GM21423 (cell line): ENCODE measurements around the gene CBX7.
A peak's percentile ranks its signal among the peaks of the same experiment; 100 is the strongest.

Source experiments
- ATAC-seq: cut with Tn5 transposase; IDR thresholded peaks from one replicate; pipeline ENCODE4 v1.9.1; 2021; ENCODE audit warnings: mild to moderate bottlenecking, moderate library complexity; ENCODE audit not compliant: unreplicated experiment

Gene CBX7

DNA sequence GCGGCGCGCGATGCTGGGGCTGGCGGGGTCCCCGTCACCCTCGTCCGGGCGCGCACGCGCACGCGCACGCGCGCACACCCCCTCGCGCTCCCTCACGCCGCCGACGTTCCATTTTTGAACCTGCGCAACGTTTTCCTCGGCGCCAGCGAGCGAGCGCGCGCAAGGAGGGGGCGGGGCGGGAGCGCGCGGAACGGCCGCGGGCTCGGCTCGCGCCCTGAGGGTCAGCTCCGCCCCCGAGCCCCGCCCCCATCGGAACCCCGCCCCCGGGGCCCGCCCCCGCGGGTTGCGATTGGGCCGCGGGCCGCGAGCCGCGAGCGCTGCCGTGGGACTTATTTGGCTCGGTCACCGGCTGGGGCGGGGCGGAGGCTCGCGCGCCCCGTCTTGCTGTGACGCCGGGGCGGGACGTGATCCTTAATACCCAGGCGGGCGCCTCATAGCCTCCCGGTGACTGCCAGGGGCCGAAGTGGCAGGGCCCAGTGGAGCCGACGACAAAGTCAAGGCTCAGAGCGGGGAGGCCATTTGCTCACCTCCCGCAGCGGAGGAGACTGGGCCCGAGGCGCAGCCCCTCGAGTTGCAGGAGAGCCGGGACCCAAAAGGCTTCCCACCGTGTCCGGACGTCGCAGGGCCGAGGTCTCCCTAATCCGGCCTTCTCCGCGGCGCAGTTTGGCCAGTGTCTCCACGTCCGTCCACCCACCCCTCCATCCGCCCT lies at the start of gene CBX7:
TSS of gene CBX7 (minus strand) at position 170 of the 709 bp plus-strand sequence. CDS start 236 bp downstream, outside the sequence.
- peak; percentile 73 for ATAC-seq

DNA sequence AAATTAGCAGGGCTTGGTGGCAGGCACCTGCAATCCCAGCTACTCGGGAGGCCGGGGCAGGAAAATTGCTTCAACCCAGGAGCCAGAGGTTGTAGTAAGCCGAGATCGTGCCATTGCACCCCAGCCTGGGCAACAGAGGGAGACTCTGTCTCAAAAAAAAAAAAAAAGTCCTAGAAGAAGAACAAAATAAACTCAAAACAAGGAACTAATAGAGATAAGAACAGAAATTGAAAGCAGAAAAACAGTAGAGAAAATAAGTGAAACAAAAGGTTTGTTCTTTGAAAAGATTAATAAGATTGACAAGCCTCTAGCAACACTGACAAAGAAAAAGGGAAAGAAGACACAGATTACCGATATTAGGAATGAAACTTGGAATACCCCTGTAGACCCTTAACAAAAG lies 45.1 kb upstream of the CBX7 start:
- no peak for ATAC-seq

DNA sequence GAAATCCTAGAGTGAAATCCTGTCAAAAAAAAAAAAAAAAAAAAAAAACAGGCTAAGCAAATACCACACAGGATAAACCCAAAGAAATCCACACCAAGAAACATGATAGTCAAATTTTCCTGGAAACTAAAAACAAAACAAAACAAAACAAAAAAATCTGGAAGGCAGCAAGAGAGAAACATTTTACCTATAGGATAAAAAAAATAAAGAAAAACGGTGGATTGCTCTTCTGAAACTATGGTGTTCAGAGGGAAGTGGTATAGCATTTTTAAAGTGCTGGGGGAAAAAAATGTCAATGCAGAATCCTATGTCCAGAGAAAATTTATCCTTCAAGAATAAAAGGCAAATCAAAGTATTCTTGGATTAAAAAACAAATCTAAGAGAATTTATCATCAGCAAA lies 41.6 kb upstream of the CBX7 start:
- ATAC-seq, result no peak

DNA sequence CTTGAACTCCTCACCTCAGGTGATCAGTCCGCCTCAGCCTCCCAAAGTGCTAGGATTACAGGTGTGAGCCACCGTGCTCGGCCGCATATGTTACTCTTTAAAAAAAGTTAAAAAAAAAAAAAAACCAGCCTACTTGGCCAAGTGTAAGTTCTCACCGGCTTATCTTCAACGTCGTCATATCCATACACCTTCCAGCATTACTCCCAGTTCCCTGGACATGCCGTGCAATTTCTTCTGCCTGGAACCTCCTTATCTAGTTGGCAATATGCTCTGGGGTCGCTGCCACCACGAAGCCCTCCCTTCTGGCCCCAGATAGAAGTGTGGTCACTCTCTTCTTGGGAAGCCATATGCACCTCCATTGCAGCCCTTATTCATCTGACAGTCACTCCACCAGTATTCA lies 36.3 kb upstream of the CBX7 start:
- no peak for ATAC-seq

DNA sequence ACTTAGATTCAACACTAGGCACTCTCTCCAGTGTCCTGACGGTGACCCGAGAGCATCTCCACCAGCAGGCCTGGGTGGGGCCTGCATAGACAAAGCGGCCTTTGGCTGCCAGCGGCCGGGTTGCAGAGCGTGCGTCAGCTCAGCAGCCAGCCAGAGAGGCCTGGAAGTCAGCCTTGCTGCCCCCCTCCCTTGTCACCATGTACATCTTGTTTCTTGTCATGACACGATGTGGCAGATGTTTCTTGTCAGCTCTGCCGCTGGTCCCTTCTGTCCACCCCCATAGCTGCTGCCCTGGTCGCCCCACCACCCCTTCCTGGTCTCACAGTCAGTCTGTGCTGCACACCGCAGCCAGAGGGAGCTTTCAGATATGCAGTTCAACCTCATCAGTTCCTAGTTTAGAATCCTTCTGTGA lies 33.1 kb upstream of the CBX7 start:
- ATAC-seq, result no peak

DNA sequence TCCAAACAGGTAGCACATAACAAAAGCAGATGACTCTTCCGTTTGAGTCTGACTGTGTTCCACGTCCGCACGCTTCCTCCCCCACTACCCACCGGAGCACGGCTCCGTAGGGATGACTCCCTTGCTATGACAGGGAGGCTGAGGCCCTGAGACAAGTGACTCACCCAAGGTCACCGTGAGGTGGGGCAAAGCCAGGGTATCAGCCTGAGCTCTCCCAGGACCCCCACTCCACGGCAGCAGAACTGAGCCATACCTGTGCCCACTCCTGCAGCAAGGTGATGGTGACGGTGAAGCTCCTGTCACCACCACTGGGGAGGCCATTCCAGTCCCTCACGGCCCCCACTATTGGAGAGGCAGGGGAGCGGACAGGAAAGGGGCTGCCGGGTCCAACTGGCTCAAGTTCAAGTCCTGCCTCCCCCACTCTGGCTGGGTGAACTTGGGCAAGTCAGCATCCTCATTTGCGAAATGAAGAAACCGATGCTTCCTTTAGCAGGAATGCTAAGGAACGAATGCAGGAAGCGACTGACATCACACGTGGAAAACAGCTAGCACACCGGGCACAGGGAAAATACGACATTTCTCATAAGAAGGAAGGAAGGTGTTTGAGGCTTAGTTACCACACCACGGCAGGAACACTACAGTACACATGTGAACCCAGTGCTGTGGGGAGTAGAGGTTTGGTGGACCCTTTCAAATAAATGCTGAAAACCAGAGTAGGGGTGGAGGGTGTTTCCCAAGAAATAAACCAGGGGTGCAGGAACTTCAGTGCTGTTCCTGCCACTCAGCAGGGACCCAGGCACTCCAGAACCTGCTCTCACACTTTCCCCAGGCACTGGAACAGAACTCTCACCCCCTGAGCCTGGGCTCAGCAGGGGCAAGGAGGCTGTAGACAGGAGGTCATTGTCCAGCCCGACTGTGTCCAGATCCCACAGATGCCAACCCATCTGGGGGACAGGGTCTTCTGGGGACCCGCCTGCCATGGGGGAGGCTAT lies 32.4 kb upstream of the CBX7 start:
- no peak for ATAC-seq

DNA sequence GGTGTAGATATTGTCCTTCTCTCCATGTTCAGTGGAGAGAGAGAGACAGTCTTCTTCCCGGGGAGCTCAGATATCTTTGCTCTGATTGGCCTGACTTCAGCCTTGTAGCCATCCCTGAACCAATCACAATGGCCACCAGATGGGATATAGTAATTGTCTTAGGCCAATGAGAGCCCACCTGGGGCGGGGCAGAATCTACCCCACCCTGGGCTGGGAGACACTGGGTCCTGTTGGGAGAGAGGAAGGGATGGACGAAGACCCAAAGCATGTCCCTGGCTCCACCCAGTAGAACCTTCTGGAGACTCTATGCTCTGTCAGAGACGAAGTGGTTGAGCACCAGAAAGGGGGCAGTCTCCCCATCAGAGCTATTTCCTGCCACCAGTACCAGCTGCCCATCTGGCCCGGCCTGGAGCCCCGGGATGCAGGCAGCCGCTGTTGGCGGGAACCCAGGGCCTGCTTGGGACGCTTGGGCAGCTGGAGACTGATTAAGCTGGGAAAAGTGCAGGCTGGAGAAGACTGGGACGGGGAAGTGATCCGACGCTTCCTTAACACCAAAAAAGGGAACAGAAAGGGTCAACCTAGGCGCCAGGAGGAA lies 31.6 kb upstream of the CBX7 start:
- no peak for ATAC-seq

DNA sequence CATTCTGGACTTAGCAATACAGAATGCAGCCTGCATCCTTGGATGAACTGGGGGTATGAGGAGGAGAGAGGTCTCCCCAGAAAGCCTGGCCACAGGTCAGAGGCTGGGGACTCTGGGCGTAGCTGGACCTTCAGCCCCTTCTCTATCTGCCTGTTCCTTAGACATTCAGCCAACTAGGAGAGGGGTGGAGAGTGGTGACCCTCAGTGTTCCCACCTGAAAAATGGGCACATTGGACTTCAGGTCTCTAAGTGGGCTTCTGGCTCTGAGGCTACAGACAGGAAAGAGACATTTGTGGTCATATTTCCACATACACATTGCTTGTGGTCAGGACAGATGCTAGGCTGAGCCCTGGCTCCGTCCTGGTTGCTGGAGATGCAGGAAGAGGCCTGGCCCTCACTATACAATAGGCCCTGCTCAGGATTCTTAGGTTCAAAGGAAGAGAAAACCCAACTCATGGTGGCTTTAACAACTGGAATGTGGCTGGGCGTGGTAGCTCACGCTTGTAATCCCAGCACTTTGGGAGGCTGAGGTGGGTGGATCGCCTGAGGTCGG lies 30.1 kb upstream of the CBX7 start:
- no peak for ATAC-seq

DNA sequence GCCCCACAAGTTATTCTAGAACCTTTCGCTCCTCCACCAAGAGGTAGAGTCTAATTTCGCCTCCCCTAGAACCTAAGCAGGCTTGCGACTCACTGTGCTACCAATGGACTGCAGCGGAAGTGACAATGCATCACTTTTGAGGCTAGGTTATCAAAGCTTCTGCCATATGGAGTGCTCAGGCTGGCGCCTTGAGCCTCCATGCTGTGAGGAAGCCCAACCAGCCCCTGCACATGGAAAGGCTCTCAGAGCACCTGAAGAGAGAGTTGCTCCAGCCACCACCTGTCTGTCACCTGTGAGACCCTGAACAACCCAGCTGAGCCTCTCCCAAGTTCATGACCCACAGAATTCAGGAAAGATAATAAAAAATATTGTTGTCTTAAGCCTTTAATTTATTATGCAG lies 29.3 kb upstream of the CBX7 start:
- ATAC-seq, result no peak

DNA sequence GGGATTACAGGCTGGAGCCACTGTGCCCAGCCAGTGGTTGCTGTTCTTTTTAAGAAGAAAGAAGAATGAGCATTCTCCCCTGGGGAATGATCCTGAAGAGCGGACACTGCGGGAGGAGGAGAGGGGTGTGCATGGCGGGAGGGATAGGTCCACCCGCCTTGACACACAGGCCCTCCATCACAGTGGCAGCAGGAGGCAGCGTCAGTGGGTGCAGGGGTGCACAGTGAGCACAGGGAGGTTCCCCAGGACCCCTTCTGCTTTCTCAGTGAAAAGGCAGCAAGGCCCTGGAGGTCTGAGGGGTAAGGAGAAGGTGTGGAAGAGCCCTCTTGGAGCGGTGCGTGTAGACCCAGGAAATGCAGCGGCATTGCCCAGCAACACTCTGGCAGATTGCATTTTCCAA lies 28.9 kb upstream of the CBX7 start:
- ATAC-seq, result no peak

DNA sequence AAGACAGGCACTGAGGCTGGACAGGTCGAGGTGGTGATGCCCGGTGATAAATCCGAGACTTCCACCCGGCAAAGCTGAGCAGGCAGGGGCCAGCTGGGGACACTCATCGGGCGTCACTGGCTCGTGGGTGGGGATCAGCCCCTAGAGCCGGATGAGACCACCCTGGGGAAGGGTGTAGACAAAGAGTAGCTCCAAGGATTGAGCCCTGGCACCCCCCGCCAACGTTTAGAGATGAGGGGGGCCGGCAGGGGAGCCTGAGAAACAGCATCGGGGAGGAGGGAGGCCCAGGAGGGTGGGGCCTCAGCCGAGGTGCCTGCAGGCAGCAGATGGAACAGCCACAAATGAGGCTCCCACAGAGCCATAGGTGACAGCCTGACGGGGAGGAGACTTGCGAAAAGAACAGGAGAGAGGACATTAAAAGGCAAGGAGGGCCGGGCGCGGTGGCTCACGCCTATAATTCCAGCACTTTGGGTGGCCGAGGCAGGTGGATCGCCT lies 27.4 kb upstream of the CBX7 start:
- no peak for ATAC-seq

DNA sequence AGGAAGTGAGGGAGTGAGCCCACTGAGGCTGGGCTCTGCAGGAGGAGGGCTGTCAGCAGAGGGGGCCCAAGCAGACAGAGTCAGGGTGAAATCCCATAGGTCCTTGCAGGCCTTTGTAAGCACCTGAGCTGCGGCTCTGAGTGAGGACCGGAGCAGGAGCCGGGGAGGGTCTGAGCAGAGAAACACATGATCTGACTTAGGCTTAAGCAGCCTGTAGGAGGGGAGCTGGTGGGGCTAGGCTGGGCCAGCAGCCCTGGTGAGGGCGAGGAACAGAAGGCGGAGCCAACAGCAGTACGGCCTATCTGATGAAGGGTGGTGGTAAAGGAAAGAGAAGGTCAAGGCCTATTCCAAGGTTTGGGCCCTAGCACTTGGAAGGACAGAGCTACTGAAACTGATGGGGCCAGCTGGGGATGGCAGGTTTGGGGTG lies 26.9 kb upstream of the CBX7 start:
- ATAC-seq, result no peak

DNA sequence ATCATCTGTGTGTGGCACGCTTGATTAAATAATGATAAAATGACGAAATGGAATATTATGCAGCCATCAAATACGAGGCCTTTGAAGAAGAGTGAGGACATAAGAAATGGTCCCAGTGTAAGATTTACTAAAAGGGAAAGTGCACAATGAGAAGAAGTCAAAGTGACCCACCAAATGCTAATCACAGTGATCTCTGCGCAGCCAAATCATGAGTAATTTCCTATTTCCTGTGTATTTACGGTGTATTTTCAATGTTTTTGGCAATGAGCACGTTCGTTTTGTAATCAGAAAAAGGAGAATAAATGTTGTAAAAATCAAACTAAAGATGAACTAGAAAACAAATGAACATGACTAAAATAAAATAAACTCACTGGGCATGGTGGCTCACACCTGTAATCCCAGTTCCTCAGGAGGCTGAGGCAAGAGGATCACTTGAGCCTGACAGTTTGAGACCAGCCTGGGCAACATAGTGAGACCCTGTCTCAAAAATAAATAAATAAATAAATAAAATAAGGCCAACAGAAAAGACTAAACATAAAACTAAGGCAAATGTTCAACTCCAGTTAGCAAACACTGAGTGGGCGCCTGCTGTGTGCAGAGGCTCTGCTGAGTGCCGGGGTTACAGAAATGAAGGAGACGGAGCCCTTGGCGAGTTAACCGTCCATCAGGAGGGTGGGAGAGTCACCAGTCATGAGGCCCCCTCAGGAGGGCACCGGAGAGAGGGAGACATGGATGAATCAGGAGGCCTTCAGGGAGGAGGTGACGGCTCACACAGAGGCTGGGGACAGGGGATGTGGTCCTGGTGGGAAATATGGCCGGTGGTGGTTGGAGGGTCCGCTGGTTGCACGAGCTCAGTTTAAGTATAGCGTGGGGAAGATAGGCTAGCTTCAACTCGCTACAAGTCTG lies 26.0 kb upstream of the CBX7 start:
- no peak for ATAC-seq

DNA sequence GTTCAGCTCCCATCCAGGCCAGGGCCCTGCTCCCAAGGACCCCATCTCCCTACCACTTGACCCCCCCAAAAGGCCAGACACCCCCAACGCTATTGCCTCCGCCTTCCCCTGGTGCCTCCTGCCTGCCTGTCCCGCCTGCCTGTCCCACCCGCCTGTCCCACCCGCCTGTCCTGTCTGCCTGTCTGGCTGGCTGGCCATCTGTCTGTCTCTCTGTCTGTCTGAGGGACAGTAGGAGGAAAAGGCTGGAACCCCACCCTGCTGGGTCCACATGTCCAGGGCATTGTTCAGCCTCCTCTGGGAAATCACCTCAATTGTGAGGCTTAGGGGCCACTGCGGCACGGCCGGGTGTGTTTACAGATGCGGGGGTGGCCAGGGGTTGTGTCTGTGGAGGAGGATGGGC lies 25.3 kb upstream of the CBX7 start:
- ATAC-seq, result no peak

DNA sequence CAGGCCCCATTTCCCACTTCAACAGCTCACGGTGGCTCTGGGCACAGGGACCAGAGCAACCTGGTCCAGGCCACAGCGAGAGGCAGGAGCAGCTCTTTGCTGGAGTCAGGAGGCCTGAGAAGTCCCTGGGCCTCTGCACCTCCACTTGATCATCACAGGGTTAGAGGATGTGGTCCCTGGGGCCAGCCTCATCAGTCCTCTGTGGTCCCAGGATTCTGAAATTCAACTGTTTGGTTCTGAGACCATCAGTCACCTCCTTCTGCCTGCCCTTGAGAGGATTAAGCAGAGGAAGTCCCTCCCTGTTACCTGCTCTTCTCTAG lies 24.9 kb upstream of the CBX7 start:
- no peak for ATAC-seq

DNA sequence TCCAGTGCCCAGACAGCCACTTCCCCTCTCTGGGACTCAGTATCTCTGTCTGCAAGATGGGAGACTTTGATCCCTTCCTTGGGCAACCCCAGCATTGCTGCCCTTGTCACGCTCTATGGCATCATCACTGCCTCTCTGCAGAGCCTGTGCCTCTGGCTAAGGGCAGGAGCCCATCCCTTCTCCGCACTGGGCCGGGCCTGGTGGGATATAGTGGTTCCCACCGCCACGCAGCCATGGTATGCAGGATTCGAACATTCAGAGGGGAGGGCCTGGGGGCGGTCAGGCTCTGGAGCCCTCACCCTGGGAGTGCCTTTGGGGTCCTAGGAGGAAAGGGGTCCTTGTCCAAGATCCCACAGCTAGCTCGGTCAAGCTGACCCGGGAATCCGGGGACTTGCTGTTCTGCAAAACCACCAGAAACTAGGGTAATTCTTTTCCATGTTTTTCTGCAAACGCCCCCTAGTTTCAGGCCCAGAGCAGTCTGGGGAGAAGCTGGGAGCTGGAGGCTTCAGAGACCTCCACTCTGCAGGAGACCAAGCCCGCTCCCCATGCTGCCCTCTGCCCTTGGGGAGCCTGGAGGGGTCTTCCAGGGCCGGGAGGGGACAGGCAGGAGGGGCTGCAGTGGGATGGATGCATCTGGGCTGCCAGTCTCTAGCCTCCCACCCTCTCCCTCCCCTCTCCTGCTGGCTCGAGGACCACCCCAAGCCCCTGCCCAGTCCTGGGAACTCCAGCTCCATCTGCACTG lies 24.4 kb upstream of the CBX7 start:
- ATAC-seq, result no peak

DNA sequence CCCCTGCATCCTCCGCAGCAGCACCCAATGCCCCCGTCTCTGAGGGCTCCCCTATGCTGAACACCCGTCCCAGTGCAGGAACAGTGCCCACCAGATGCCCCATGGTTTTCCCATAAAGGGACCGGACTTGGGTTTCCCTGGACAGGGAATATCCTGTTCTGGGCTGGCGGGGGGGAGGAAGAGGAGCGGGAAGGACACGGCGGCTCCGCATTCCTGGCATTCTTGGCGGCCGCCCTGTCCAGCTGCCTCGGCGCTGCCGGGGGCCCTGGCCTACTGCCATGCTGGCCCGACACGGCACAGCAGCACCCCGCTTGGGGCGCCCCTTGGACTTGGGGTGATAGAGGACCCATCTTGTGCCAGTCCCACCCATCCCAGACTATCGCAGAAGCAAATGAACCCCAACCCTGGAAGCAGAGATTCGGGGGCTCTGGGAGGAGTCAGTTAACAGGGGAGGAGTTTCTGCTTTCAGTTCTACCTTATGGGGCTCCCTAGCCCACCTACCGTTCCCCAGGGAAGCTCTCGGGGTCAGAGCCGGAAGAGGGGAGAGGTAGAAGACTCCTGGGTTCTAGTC lies 23.7 kb upstream of the CBX7 start:
- no peak for ATAC-seq

DNA sequence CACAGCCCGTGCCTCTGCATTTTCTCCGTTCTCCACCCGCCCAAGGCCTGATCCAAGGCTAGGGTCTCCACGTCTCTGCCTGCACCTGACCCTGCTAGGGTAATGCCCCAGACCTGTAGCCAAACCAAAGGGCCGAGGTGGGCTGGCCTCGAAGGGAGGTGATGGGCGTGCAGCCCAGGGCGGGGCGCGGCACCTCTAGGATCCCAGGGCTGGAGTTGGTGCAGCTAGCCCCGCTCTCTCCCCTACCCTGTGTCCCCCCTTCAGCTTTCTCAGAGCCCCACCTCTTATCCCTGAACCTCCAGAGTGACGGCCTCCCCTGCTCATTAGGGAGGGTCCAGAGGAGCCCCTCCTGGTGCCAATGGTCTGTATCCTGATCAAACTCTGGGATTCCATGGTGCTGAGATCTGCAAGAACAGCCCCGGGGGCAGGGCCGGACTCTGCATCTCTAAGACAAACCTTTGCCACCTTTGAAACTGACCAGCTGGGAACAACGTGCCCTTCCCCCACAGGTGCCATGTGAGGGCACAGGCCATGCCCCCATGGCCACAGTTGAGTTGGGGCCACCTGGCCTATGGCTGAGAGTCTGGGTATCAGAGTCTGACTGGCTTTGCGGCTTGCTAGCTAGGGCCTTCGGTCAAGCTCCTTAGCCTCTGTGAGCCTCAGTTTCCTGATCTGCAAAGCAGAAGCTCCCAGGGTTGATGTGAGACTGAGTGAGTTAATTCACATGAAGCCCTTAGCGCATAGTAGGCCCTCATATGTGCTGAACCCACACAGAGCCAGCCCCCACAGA lies 23.1 kb upstream of the CBX7 start:
- no peak for ATAC-seq
